Calu3 (cell line): ENCODE data around the gene JAZF1. TPM values are rescaled to one million over a fixed set of nuclear protein-coding genes. Genes with fewer than 3 reads are reported as not detected.
A peak's percentile ranks its signal among the peaks of the same experiment; 100 is the strongest.

ENCODE experiments used
- BruUV-seq: library from RNA; stranded (reverse); fragments of 400-500 nt; replicated peaks from 2 replicates; lab custom pipeline; 2021; lab: Mats Ljungman, UMichigan
- CTCF ChIA-PET: fragments of 300-600 bp; sonication (Branson Sonifier 250); formaldehyde crosslinking; loops from one replicate; lab custom pipeline; 2022; ENCODE audit warnings: antibody characterized with exemption; lab: Charles Lee
- DNase-seq: peaks from one replicate; pipeline ENCODE4 v3.0.0; 2022
- H3K27ac Mint-ChIP-seq: one replicate; pipeline ENCODE4 v1.8.0; 2022; ENCODE audit warnings: mixed read lengths; ENCODE audit not compliant: unreplicated experiment
- H3K27me3 Mint-ChIP-seq: one replicate; pipeline ENCODE4 v1.8.0; 2022; ENCODE audit warnings: mixed read lengths; ENCODE audit not compliant: unreplicated experiment
- H3K36me3 Mint-ChIP-seq: one replicate; pipeline ENCODE4 v1.8.0; 2022; ENCODE audit warnings: mild to moderate bottlenecking, moderate library complexity, mixed read lengths; ENCODE audit not compliant: insufficient read depth, unreplicated experiment
- H3K4me1 Mint-ChIP-seq: one replicate; pipeline ENCODE4 v1.8.0; 2022; ENCODE audit warnings: mild to moderate bottlenecking, low read depth, mixed read lengths; ENCODE audit not compliant: unreplicated experiment
- H3K4me3 Mint-ChIP-seq: one replicate; pipeline ENCODE4 v1.8.0; 2022; ENCODE audit warnings: mild to moderate bottlenecking, low read depth, moderate library complexity, mixed read lengths; ENCODE audit not compliant: unreplicated experiment
- H3K9me3 Mint-ChIP-seq: one replicate; pipeline ENCODE4 v1.8.0; 2022; ENCODE audit warnings: low read depth, mixed read lengths; ENCODE audit not compliant: unreplicated experiment
- CTCF ChIP-seq: fragments of 200-600 bp; IDR thresholded peaks from one replicate; pipeline ENCODE4 v1.8.0; 2022; ENCODE audit warnings: antibody characterized with exemption; ENCODE audit not compliant: unreplicated experiment
- intact Hi-C: fragments of 100-400 bp; cut with micrococcal nuclease; formaldehyde crosslinking; loops from one replicate; pipeline ENCODE4 v1.10.0; 2022; ENCODE audit not compliant: unreplicated experiment
- total RNA-seq: library from RNA; stranded (reverse); gene quantifications from 2 replicates; pipeline ENCODE4 v1.2.3, GENCODE V29; 2022

The JAZF1 gene
- total RNA-seq, 1 experiment from 2014 or later, result 10.7 TPM

DNA sequence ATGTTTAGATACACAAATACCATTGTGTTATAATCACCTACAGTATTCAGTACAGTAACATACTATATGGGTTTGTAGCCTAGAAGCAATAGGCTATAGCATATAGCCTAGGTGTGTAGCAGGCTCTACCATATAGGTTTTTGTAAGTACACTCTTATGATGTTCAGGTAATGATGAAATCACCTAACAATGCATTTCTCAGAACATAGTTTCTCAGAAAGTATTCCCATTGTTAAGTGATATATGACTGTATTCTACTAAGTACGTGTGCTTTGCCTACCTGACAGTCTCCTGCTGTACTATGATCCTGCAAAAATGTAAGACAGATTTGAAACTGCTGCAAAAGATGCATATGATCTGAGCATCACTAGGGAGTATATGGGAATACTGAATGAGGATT lies 137.9 kb downstream of the JAZF1 start:
- no peak for DNase-seq
- Mint-ChIP-seq H3K27me3 (no peaks in the 10 kb centered on the region), H3K27ac (no peak overlapping the region), H3K9me3 (peaks cover 3% of the 10 kb centered on the region), H3K4me3 (no peak overlapping the region), H3K4me1 (peaks cover 41% of the 10 kb centered on the region), H3K36me3 (no peaks in the 10 kb centered on the region)
- no peak for TF ChIP-seq CTCF
- CTCF ChIA-PET, result interaction anchor here (1.1 kb wide), 1 partner anchor 20 kb away, joined by 3 read pairs; no protein-coding TSS in a partner anchor
- intact Hi-C loops, result no loop called here
- BruUV-seq, result no TSS peak

- intact Hi-C loops, result no loop called here
- Mint-ChIP-seq H3K36me3 (peaks cover 5% of the 10 kb centered on the region), H3K27me3 (no peaks in the 10 kb centered on the region), H3K4me3 (no peak overlapping the region), H3K27ac (no peak overlapping the region), H3K9me3 (peaks cover 3% of the 10 kb centered on the region), H3K4me1 (peaks cover 51% of the 10 kb centered on the region)
- CTCF ChIA-PET, result interaction anchor here (1.1 kb wide), 1 partner anchor 21 kb away, joined by 3 read pairs; no protein-coding TSS in a partner anchor
- no peak for TF ChIP-seq CTCF
- DNase-seq, result no peak
- no TSS peak for BruUV-seq
Measured at GRCh38 chr7:28041508-28042314, 138.9 kb downstream of the JAZF1 start.

DNA sequence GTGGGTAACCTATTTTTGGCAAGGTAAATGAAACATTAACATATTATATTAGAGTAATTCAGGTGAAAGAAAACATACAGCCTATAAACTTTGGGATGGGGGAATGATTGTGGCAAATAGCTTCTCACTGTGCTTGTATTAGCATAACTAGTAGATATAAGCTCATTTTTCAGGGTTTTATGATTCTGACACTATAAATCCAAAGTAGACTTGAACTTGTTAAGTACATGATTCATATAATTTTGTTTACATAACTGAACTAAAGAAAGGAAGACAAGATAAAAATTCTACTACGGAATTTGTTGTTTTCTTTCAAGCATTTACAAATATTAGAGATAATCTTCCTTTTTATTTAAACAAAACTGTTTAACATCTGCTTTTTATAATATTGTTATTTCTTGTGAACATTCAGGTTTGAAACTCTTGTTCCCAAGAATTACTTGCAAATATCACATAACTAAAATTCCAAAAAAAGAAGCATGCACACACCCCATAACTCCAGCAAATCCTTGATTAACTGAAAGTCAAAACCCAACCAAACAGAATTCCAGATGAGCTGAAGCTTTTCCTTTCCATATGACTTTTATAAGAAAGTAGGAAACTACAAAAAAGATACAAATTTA lies 142.3 kb downstream of the JAZF1 start:
- DNase-seq, result no peak
- Mint-ChIP-seq H3K4me1 (peaks cover 74% of the 10 kb centered on the region), H3K36me3 (peaks cover 5% of the 10 kb centered on the region), H3K27me3 (no peaks in the 10 kb centered on the region), H3K9me3 (peaks cover 3% of the 10 kb centered on the region), H3K4me3 (no peak overlapping the region), H3K27ac (peak overlapping the region; percentile 80)
- TF ChIP-seq CTCF, result no peak
- CTCF ChIA-PET, result interaction anchor here (0.6 to 2.5 kb wide), 3 partner anchors 24 to 842 kb away, joined by 3 to 16 read pairs (median 3); no protein-coding TSS in a partner anchor
- BruUV-seq, result no TSS peak
- intact Hi-C loops, result no loop called here

- intact Hi-C loops, result no loop called here
Measured at GRCh38 chr7:28037220-28038010, 143.2 kb downstream of the JAZF1 start.

More at GRCh38 chr7:28037220-28038010, 143.2 kb downstream of the JAZF1 start:
- H3K27me3 Mint-ChIP-seq, result no peaks in the 10 kb centered on the region
- H3K9me3 Mint-ChIP-seq, result peaks cover 3% of the 10 kb centered on the region
- DNase-seq, result peak; percentile 48
- no TSS peak for BruUV-seq
- peak overlapping the region; percentile 46 for H3K4me3 Mint-ChIP-seq
- peaks cover 5% of the 10 kb centered on the region for H3K36me3 Mint-ChIP-seq
- H3K4me1 Mint-ChIP-seq, result peaks cover 78% of the 10 kb centered on the region
- H3K27ac Mint-ChIP-seq, result peak overlapping the region; percentile 80
- no peak for TF ChIP-seq CTCF
- CTCF ChIA-PET, result interaction anchor here (0.6 to 2.5 kb wide), 6 partner anchors 22 to 1090 kb away, joined by 3 to 16 read pairs (median 3); no protein-coding TSS in a partner anchor
